ENCODE measurements around the gene FBLN1.

FBLN1 gene

GRCh38 chr22:45572444-45572843 lies 69.8 kb downstream of the FBLN1 start:
- peak; percentile 52 for DNase-seq

- DNase-seq = no peak
These were observed 71.5 kb downstream of the FBLN1 start for GRCh38 chr22:45574069-45574703.

- no peak for DNase-seq
These were observed 72.5 kb downstream of the FBLN1 start for GRCh38 chr22:45575173-45575572.

- no peak for DNase-seq
These were observed 73.1 kb downstream of the FBLN1 start for GRCh38 chr22:45575607-45576272.

- DNase-seq = no peak
These were observed 73.6 kb downstream of the FBLN1 start for GRCh38 chr22:45576273-45576625.

GRCh38 chr22:45576730-45577464 lies 74.2 kb downstream of the FBLN1 start:
- DNase-seq = no peak

GRCh38 chr22:45577746-45578523 lies 75.3 kb downstream of the FBLN1 start:
- peak; percentile 82 for DNase-seq

- no peak for DNase-seq
These were observed 76.0 kb downstream of the FBLN1 start for GRCh38 chr22:45578524-45579147.

GRCh38 chr22:45579306-45579705 lies 76.6 kb downstream of the FBLN1 start:
- no peak for DNase-seq

- no peak for DNase-seq
These were observed 77.4 kb downstream of the FBLN1 start for GRCh38 chr22:45579806-45580725.

GRCh38 chr22:45580726-45581381 lies 78.2 kb downstream of the FBLN1 start:
- peak; percentile 68 for DNase-seq

- DNase-seq = no peak
These were observed 78.9 kb downstream of the FBLN1 start for GRCh38 chr22:45581549-45582080.

GRCh38 chr22:45582236-45582954 lies 79.7 kb downstream of the FBLN1 start:
- DNase-seq = no peak

- no peak for DNase-seq
These were observed 80.3 kb downstream of the FBLN1 start for GRCh38 chr22:45582955-45583320.

- no peak for DNase-seq
These were observed 80.8 kb downstream of the FBLN1 start for GRCh38 chr22:45583504-45583903.

GRCh38 chr22:45584121-45584570 lies 81.5 kb downstream of the FBLN1 start:
- peak; percentile 79 for DNase-seq

GRCh38 chr22:45584621-45585436 lies 82.1 kb downstream of the FBLN1 start:
- DNase-seq = no peak

GRCh38 chr22:45585437-45585755 lies 82.7 kb downstream of the FBLN1 start:
- DNase-seq = no peak

GRCh38 chr22:45585946-45586540 lies 83.4 kb downstream of the FBLN1 start:
- no peak for DNase-seq
